H1 (cell line): ENCODE measurements around the gene SLC25A22. TPM values are rescaled to one million over a fixed set of nuclear protein-coding genes. Genes with fewer than 3 reads are reported as not detected.

Experiments
- BACH1 ChIP-seq: IDR thresholded peaks from 2 replicates; pipeline ENCODE4 v1.6.1; 2012; ENCODE audit warnings: low read length, improper control_type of control experiment
- HDAC2 ChIP-seq, 2 experiments: fragments of 300-600 bp in 1 of 2; sonication (generic) in 1 of 2; IDR thresholded peaks; 2 replicates each; pipeline ENCODE4 v1.6.1; 2011 to 2012; ENCODE audit warnings: low read depth in 2 of 2, low read length in 2 of 2, mild to moderate bottlenecking in 2 of 2, moderate library complexity in 2 of 2, borderline replicate concordance in 1 of 2, inconsistent platforms in 1 of 2
- NANOG ChIP-seq: IDR thresholded peaks from 2 replicates; pipeline ENCODE4 v1.6.1; 2011; ENCODE audit warnings: low read length, low read depth, mild to moderate bottlenecking, inconsistent platforms; ENCODE audit not compliant: insufficient read depth, poor library complexity, severe bottlenecking
- PHF8 ChIP-seq: fragments of 200-600 bp; sonication (generic); conservative IDR thresholded peaks from 2 replicates; pipeline ENCODE4 v1.7.1; 2012; ENCODE audit warnings: low read depth, mild to moderate bottlenecking, inconsistent platforms, low read length, moderate library complexity
- POLR2AphosphoS5 ChIP-seq: IDR thresholded peaks from 2 replicates; pipeline ENCODE4 v1.6.1; 2011; ENCODE audit warnings: low read depth, low read length
- RAD21 ChIP-seq, 2 experiments: IDR thresholded peaks in 1 of 2; conservative IDR thresholded peaks in 1 of 2; 2 replicates each; pipeline ENCODE4 v1.6.1; 2011; ENCODE audit warnings: low read depth in 2 of 2, low read length in 2 of 2, improper control_type of control experiment in 1 of 2, inconsistent platforms in 1 of 2, mild to moderate bottlenecking in 1 of 2, moderate library complexity in 1 of 2
- TAF7 ChIP-seq: optimal IDR thresholded peaks from 2 replicates; pipeline ENCODE3; 2011; ENCODE audit warnings: low read depth, mild to moderate bottlenecking, inconsistent platforms, low read length, moderate library complexity, borderline replicate concordance
- TEAD4 ChIP-seq: IDR thresholded peaks from 2 replicates; pipeline ENCODE4 v1.6.1; 2012; ENCODE audit warnings: low read depth, low read length, inconsistent platforms, mixed read lengths
- ZNF274 ChIP-seq: IDR thresholded peaks from 2 replicates; pipeline ENCODE4 v1.7.0; 2012; ENCODE audit warnings: low read length, borderline replicate concordance; ENCODE audit errors: extremely low read depth
- polyA plus RNA-seq, 7 experiments: library from polyadenylated mRNA; depleted of rRNA in 3 of 7; stranded (reverse) in 5 of 7; unstranded in 2 of 7; fragments of >200 nt in 5 of 7; fragments of 200-250 nt in 2 of 7; gene quantifications; 1 replicate in 5 of 7; 2 replicates in 1 of 7; 4 replicates in 1 of 7; pipeline versions ENCODE4 v1.2.1 to v1.2.3, GENCODE V29; 2011 to 2013; ENCODE audit warnings: missing spikeins in 2 of 7, mixed read lengths in 2 of 7
- total RNA-seq: library from RNA; stranded (reverse); fragmentation: NEBNext Ultra II Directional; extraction: Animal tissue kit (Norgen Biotek cat#: 25700); gene quantifications from 2 replicates; pipeline ENCODE4 v1.2.1, GENCODE V29; 2021
- TF ChIP-seq, protein P1 (sequence below), 3 experiments: IDR thresholded peaks; 1 replicate in 2 of 3; 2 replicates in 1 of 3; pipeline versions ENCODE4 v1.5.1 to v1.6.1; 2011; ENCODE audit warnings: low read length in 3 of 3, mild to moderate bottlenecking in 3 of 3, inconsistent platforms in 2 of 3, low read depth in 1 of 3, moderate library complexity in 1 of 3; ENCODE audit not compliant: insufficient read depth in 1 of 3; ENCODE audit errors: control extremely low read depth in 1 of 3
- TF ChIP-seq, protein P2 (sequence below): IDR thresholded peaks from 2 replicates; pipeline ENCODE4 v1.6.1; 2012; ENCODE audit warnings: inconsistent platforms

SLC25A22 gene
- total and polyA plus RNA-seq, 2 of the 8 experiments (the other 6 are each of a cell fraction or from before 2014, with no cell fraction given): 31.5 to 48.0 TPM

DNA sequence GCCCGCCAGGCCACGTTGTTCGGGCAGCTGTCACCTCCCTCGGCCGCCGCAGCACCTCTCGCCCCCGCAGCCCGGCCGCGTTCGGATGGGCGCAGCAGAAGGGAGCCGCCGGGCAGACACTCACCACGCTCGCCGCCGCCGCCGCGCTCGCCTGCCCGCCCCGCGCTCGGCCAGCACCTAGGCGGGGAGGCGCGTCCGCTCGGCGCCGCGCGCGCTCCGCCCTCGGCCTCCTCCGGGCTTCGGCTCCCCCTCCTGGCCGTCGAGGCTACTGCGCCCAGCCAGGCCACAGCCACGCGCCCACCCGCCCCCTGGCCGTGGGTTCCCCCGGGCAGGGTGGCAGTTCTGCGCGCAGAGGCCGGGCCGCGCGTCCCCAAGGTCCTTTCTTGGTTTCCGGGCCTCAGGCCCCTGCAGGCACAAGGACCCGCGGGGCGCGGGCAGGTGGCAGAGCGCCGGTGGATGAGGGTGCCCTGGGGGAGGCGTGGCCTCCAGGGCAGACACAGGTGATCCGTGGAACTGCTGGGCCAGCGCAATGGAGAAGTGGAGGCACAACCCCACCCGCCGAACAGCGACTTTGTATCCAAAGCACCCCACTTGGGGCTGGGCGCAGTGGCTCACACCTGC, at the start of gene SLC25A22 (continued):
- TF ChIP-seq PHF8: peak; percentile 48
- TF ChIP-seq ZNF274: no peak
- peak; percentile 15 for TF ChIP-seq TAF7
- TF ChIP-seq POLR2AphosphoS5: peak; percentile 27; the same call in 1 of the 2 replicates
- no peak for TF ChIP-seq NANOG
- TF ChIP-seq RAD21 (IDR thresholded peaks at IDR 0.05 in 1 of 2, conservative IDR thresholded peaks at IDR 0.05 in 1 of 2; ENCODE audit: low read depth in 2 of 2, low read length in 2 of 2): peak; percentile 32 to 68; a peak in 3 of 4 replicates
- TF ChIP-seq, protein P1, sequence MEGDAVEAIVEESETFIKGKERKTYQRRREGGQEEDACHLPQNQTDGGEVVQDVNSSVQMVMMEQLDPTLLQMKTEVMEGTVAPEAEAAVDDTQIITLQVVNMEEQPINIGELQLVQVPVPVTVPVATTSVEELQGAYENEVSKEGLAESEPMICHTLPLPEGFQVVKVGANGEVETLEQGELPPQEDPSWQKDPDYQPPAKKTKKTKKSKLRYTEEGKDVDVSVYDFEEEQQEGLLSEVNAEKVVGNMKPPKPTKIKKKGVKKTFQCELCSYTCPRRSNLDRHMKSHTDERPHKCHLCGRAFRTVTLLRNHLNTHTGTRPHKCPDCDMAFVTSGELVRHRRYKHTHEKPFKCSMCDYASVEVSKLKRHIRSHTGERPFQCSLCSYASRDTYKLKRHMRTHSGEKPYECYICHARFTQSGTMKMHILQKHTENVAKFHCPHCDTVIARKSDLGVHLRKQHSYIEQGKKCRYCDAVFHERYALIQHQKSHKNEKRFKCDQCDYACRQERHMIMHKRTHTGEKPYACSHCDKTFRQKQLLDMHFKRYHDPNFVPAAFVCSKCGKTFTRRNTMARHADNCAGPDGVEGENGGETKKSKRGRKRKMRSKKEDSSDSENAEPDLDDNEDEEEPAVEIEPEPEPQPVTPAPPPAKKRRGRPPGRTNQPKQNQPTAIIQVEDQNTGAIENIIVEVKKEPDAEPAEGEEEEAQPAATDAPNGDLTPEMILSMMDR (IDR thresholded peaks at IDR 0.05; ENCODE audit: control extremely low read depth in 1 of 3, insufficient read depth in 1 of 3, low read depth in 1 of 3, low read length in 3 of 3): peak in 2 of 3 experiments; percentile 76 to 87; a peak in 3 of 4 replicates
- TF ChIP-seq BACH1: peak; percentile 82
- TF ChIP-seq, protein P2, sequence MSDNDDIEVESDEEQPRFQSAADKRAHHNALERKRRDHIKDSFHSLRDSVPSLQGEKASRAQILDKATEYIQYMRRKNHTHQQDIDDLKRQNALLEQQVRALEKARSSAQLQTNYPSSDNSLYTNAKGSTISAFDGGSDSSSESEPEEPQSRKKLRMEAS: peak; percentile 50
- TF ChIP-seq HDAC2 (IDR thresholded peaks at IDR 0.05; ENCODE audit: borderline replicate concordance in 1 of 2, low read depth in 2 of 2, low read length in 2 of 2): peak in 1 of 2 experiments; percentile 94; a peak in 1 of 4 replicates
- TF ChIP-seq TEAD4: 0 out of 2 replicates have a peak, but pooled peaks have one; percentile 24
